ENCODE results near the gene ZNF526.
"Not testable (repeated sequence)": the region's sequence is repeated elsewhere in the genome, so short reads cannot be mapped to it uniquely, and the experiment has no call there.

ZNF526 gene

DNA sequence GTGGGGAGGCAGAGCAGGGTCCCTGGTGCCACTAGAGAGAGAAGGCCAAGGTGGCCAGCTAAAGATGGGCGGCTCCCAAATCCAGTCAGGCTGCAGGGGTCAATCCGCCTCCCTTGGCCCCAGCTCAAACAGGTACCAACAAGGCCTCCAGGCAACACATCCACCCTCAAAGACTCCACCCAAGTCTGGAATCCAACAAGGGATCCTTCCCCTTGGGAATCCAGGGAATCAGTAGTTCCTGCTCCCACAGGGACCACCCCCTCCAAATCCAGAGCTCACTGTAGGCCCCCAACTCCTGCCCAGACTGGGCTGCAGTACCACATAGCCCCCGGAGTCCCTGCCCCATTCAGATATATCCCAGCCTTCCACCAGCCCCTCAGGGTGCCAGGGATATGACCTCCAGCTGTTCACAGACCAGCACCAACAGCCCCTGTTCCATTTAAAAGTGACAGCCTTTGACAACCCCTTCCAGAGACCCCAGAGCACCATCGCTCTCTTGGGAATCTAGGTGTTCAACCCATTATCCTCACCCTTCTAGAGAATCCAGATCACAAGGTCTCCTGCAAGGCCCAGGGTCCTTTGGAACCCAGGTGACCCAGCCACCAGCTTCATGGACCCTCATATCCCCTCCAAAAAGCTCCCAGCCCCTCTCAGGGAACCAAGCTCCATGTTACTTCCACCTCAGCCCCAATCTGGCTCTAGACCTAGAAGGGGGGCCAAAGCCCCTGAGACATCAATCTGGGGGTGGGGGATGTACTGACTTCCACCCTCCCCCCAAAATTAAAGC is 31.7 kb downstream of the ZNF526 start:
- H3K4me3 Mint-ChIP-seq: peak overlapping the region; percentile 96
- peak overlapping the region; percentile 98 for H3K27ac Mint-ChIP-seq
- DNase-seq: no peak
- H3K4me1 Mint-ChIP-seq (ENCODE audit: low read depth): peaks cover 40% of the 10 kb centered on the region
- H3K9me3 Mint-ChIP-seq: no peaks in the 10 kb centered on the region
- H3K36me3 Mint-ChIP-seq (ENCODE audit: low read depth): peaks cover 47% of the 10 kb centered on the region
- no peaks in the 10 kb centered on the region for H3K27me3 Mint-ChIP-seq

DNA sequence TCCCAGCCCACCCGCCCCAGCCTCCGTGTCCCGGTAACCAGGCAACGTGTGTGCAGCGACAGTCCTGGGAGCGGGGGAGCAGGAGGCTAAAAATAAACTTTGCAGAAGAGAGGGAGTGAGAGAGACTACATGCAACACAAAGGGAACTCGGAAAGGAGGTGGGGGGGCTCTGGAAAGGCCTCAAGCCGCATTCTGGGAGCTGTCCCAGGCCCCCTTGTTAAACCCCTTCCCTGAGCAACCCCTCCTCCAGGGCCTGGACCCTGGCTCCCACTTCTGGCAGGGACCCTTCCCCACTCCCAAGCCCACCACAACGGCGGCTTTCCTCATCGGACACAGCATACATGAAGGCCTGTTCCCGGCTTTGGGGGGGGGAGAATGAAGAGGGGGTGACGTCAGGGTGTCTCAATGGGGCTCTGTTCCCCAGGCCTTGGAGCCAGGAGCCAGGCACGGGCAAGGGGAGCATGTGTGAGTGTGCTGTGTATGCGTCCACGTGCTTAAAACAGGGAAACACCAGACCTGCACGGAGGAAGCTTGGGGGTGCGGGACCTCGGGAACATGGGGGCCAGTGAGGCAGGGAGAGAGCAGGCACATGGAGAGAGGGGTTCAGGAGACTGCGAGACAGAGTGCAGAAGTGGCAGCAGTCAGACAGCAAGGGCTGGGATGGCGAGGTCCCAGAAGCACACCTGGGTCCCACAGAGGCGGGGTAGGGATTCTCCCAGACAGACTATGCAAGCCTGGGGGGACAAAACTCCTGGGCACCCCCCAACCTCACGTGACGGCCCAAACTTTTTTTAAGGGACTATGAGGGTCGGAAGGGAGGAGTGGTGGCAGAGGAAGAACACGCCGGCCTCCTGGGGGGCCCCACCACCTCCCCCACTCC is 32.5 kb downstream of the ZNF526 start:
- Mint-ChIP-seq H3K36me3 (ENCODE audit: low read depth) (peaks cover 43% of the 10 kb centered on the region), H3K4me1 (ENCODE audit: low read depth) (peaks cover 36% of the 10 kb centered on the region), H3K27ac (peak overlapping the region; percentile 98), H3K9me3 (no peaks in the 10 kb centered on the region), H3K4me3 (peak overlapping the region; percentile 96), H3K27me3 (no peaks in the 10 kb centered on the region)
- DNase-seq: no peak

DNA sequence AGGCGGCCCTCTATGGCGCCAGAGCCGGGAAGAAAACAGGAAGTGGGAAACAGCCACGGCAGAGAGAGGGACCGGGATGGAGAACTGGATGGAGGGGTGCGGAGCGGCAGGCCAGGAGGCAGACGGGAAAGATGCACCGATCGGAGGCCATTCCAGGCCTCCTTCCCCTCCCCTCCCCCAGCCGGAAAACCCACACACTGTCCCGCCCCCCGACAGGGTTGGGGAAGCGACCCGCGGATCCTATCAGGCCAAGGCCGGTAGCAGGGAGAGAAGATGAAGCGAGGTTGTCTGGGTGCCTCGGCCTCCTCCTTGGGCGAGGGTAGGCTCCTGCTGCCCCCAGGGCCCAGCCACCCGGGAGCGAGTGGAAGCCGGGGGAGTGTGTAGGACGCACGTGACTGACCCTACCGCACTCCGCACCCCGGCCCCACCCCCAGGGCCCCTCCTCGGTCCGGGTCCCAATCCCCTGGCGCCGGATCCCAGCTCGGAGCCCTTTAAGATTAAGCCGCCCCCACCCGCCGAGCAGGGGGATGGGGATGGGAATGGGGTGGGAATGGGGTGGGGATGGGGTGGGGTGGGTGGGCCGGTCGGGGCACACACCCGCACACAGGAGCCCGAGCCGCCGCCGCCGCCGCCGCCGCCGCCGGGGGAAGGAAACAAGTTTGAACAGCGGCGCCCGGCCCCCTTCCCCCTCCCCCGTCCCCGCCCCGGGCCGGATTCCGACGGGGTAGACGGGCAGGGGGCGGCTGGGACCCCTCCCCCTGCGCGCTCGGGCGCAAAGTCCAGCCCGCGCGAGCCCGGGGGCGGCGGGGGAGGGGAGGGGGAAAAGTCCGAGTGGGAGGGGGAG is 33.4 kb downstream of the ZNF526 start:
- Mint-ChIP-seq H3K4me3 (peak overlapping the region; percentile 96), H3K27me3 (no peaks in the 10 kb centered on the region), H3K27ac (peak overlapping the region; percentile 98), H3K4me1 (ENCODE audit: low read depth) (peaks cover 36% of the 10 kb centered on the region), H3K9me3 (no peaks in the 10 kb centered on the region), H3K36me3 (ENCODE audit: low read depth) (peaks cover 43% of the 10 kb centered on the region)
- DNase-seq: peak; percentile 77

DNA sequence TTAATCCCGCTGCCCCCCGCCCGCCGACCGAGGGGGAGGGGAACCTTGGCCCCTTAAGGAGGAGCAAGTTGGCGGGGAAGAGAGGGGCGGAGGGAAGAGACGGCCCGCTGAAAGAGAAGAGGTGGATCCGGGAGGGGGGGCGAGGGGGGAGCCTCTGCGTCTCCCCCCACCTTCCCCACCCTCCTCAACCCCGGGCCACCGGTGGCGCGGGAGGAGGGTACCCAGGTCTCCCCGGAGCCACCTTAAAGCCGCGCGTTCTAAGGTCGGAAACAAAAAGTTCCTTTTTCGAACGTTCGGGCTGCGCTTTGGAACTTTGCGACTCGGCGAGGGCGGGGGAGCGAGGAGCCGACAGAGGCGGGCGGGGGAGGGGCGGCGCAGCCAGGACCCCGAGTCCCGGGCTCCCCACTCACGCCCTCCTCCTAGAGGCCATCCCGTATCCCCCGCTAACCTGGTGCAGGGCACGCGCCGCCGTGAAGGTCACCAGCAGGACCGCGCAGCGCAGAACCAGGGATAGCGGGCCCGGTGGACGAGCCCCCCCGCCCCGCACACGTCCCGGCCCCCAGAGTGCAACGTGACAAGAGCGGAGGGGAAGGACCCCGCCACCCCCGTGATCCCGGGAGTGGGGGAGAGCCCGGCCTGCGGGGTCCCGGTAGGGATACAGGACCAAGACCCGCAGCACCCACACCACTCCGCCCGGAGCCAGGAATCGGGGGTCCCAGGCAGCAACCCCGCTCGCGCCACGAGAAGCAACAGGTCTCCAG is 34.2 kb downstream of the ZNF526 start:
- peaks cover 36% of the 10 kb centered on the region for H3K4me1 Mint-ChIP-seq (ENCODE audit: low read depth)
- H3K36me3 Mint-ChIP-seq (ENCODE audit: low read depth): peaks cover 35% of the 10 kb centered on the region
- no peaks in the 10 kb centered on the region for H3K27me3 Mint-ChIP-seq
- peak; percentile 86 for DNase-seq
- H3K27ac Mint-ChIP-seq: peak overlapping the region; percentile 86
- no peaks in the 10 kb centered on the region for H3K9me3 Mint-ChIP-seq
- peak overlapping the region; percentile 78 for H3K4me3 Mint-ChIP-seq

DNA sequence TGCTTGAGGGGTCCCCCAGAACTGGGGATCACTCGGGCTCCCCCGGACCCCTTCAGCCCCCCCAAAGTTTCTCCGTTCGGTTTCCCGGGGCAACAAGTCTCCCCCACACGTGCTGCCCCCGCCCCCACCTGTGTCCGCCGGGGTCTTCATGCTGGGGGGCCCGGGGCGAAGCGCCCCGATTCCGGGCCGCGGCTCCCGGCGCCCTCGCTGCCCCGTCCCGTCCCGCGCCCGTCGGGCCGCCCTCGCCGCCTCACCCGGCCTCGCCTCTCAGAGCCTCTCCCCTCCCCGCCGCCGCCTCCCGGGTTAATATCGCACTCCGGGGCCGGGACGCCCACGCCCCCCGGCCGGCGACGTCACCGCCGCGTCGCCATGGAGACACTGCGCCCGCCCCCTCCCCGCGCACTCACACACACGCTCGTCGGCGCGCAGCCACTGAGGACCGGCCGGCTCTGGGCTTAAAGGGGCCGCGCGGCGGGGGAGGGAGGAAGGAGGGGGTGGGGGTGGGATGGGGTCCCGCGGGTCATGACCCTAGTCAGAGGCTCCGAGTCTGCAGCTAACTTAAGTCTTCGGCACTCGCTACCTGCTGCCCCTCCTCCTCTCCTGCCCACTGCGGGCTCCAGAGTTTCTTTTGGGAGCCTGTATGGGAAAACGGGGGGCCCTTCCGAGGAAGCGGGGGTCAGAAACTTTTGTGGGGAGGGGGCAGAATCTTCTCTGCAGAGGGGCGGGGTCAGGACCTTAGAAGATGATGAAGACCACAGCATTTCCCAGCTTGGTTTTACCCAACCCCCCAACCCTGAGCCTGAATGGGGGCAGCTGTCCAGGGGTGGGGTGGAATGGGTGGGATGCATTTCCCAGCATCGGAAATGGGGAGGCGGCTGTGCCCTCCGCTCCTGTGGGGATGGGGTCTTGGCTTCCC is 35.0 kb downstream of the ZNF526 start, which contains the start of gene ERF:
ERF (minus strand) TSS at position 279 of the 916 bp plus-strand sequence; CDS start at position 150, 129 bp downstream.
- H3K9me3 Mint-ChIP-seq: no peaks in the 10 kb centered on the region
- DNase-seq: peak; percentile 97
- peaks cover 27% of the 10 kb centered on the region for H3K36me3 Mint-ChIP-seq (ENCODE audit: low read depth)
- H3K27me3 Mint-ChIP-seq: no peaks in the 10 kb centered on the region
- peak within 1 kb of the TSS; percentile 78 for H3K4me3 Mint-ChIP-seq
- H3K4me1 Mint-ChIP-seq (ENCODE audit: low read depth): peaks cover 32% of the 10 kb centered on the region
- peak within 1 kb of the TSS; percentile 86 for H3K27ac Mint-ChIP-seq

DNA sequence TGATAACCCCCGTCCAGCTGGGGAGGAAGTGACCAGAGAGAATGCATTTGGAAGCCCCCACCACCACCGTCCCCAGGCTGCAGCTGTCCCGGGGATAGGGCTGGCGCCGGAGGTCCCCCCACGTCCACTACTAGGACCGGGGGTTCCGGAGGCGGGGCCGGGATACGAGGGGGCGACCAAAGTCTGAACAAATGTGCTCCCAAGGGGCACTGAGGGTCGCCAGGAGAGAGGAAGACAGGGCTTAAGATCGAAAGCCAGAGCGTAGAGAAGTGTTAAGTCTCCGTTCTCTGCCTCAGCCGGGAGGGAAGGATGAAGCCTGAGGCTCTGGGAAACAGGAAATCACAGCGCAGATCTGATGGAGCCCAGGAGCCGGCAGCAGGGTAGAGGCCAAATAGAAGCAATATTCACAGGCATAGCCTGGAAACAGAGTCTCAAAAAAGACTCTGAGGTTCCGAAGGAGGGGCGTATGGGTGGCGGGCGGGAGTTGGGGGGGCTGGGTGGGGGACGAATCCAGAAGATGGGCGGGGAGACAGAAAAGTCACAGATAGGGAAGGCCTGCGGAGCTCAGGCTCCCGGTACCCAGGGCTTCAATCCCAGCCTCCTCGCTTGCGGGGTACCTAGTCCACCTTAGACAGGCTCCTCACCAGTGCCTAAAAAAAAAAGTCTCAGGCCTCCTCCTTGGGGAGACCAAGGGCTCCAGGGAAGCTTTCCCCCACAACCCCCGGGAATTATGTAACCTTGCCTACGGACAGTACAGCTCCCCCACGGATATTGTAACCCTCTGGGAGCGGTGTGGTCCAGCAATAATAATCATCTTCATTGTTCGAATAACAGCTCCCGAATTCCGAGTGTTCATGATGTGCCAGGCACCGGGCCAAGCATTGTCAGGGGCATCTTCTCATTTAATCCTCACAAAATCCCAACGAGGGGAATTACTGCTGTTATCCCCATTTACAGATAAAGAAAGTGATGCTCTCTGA is 35.9 kb downstream of the ZNF526 start:
- no peak for DNase-seq
- Mint-ChIP-seq H3K27me3 (no peaks in the 10 kb centered on the region), H3K27ac (peak overlapping the region; percentile 38), H3K4me1 (ENCODE audit: low read depth) (peaks cover 24% of the 10 kb centered on the region), H3K4me3 (peak overlapping the region; percentile 78), H3K9me3 (no peaks in the 10 kb centered on the region), H3K36me3 (ENCODE audit: low read depth) (peaks cover 19% of the 10 kb centered on the region)

DNA sequence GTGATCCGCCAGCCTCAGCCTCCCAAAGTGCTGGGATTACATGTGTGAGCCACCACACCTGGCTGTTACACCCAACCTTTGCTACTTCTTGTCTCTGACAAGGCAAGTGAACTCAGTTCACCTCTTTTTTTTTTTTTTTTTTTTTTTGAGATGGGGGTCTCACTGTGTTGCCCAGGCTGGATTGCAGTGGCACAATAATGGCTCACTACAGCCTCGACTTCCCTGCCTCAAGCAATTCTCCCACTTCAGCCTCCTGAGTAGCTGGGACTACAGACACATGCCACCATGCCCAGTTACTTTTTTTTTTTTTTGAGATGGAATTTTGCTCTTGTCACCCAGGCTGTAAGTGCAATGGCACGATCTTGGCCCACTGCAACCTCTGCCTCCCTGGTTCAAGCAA is 37.7 kb downstream of the ZNF526 start:
- not testable (repeated sequence) for H3K27me3 Mint-ChIP-seq; DNase-seq; H3K36me3 Mint-ChIP-seq (ENCODE audit: low read depth); H3K27ac Mint-ChIP-seq; H3K9me3 Mint-ChIP-seq; H3K4me3 Mint-ChIP-seq
- peaks cover 13% of the 10 kb centered on the region for H3K4me1 Mint-ChIP-seq (ENCODE audit: low read depth)

DNA sequence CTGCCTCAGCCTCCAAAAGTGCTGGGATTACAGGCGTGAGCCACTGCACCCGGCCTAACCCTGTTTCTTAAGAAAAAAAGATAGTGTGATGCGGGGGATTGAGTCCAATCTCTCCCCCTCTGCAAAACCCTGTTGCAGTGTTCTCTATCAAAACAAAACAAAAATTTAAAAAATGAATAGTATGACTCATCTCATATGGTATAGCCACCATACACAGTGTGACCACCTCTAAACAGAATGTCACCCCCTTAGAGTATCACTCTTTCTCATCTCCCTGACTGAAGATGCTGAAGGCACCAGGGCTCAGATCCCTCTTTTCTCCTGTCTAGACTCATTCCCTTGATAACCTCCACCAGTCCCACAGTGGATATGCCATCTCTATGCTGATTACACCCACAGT is 41.7 kb downstream of the ZNF526 start:
- Mint-ChIP-seq H3K4me1 (ENCODE audit: low read depth) (peaks cover 4% of the 10 kb centered on the region), H3K27me3 (no peaks in the 10 kb centered on the region), H3K4me3 (no peak overlapping the region), H3K9me3 (no peaks in the 10 kb centered on the region), H3K36me3 (ENCODE audit: low read depth) (no peaks in the 10 kb centered on the region), H3K27ac (no peak overlapping the region)
- DNase-seq: no peak

DNA sequence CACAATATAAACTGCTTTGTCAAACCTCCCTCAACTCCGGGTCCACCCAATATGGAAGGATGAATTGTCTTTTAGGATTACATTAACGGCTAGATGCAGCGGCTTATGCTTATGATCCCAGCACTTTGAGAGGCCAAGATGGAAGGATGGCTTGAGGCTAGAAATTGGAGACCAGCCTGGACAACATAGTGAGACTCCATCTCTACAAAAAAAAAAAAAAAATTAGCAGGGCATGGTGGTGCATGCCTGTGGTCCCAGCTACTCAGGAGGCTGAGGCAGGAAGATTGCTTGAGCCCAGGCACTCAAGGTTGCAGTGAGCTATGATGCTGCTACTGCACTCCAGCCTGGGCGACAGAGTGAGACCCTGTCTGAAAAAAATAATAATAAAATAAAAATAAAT is 46.0 kb downstream of the ZNF526 start:
- not testable (repeated sequence) for H3K27ac Mint-ChIP-seq, H3K9me3 Mint-ChIP-seq, H3K27me3 Mint-ChIP-seq, H3K4me3 Mint-ChIP-seq, DNase-seq
- Mint-ChIP-seq H3K36me3 (ENCODE audit: low read depth) (peaks cover 10% of the 10 kb centered on the region), H3K4me1 (ENCODE audit: low read depth) (peaks cover 20% of the 10 kb centered on the region)

DNA sequence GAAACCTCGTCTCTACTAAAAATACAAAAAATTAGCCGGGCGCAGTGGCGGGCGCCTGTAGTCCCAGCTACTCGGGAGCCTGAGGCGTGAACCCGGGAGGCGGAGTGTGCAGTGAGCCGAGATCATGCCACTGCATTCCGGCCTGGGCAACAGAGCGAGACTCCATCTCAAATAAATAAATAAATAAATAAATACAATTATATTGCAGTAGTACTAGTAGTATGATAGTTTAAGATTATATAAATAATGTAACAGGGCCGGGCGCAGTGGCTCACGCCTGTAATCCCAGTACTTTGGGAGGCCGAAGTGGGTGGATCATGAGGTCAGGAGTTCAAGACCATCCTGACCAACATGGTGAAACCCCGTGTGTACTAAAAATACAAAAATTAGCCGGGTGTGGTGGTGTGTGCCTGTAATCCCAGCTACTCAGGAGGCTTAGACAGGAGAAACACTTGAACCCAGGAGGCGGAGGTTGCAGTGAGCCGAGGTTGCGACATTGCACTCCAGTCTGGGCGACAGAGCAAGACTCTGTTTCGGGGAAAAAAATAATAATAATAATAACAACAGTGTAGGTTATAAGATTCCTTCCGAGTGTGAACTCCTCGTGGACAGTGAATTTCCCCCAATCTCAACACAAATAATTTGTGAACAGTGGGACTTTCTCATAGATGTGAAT is 47.0 kb downstream of the ZNF526 start:
- not testable (repeated sequence) for H3K9me3 Mint-ChIP-seq, H3K27ac Mint-ChIP-seq, DNase-seq, H3K4me3 Mint-ChIP-seq, H3K27me3 Mint-ChIP-seq
- Mint-ChIP-seq H3K36me3 (ENCODE audit: low read depth) (peaks cover 17% of the 10 kb centered on the region), H3K4me1 (ENCODE audit: low read depth) (peaks cover 21% of the 10 kb centered on the region)

DNA sequence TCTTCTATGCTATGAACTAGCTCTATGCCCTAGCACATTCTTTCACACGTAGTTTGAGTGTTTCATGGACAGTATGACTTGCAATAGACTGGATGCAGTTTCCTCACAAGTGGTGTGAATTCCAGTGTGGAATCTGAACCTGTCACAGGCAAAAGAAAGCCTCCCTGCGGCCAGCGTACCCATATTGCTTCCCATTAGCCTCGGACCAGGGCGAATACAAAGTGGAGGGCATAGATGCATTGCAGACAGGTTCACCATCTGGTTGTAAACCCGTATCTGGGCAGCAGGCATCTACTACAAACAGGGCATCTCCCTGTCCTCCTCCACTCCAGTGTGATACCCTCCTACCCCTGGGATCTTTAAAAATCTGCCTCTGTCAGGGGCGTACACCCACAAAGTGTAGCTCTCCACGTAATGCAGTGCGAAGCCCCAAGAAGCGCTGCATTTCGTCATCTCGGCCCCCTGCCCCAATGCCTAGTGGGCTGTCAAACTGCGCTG is 47.6 kb downstream of the ZNF526 start:
- Mint-ChIP-seq H3K9me3 (no peaks in the 10 kb centered on the region), H3K4me1 (ENCODE audit: low read depth) (peaks cover 21% of the 10 kb centered on the region), H3K4me3 (no peak overlapping the region), H3K27ac (no peak overlapping the region), H3K36me3 (ENCODE audit: low read depth) (peaks cover 20% of the 10 kb centered on the region), H3K27me3 (no peaks in the 10 kb centered on the region)
- no peak for DNase-seq
